Peyer's patch (tissue), 4 donors: Measurements from ENCODE around the gene CDX1. TPM values are rescaled to one million over a fixed set of nuclear protein-coding genes. Genes with fewer than 3 reads are reported as not detected.
A peak's percentile ranks its signal among the peaks of the same experiment; 100 is the strongest.

ENCODE experiments used
- DNase-seq, 3 donors: peaks; one replicate each; pipeline ENCODE4 v3.0.0-alpha.2; 2017 to 2019
- H3K27ac ChIP-seq, 4 donors: fragments of 200-600 bp; sonication (generic); one replicate each; pipeline ENCODE4 v1.5.1; 2016 to 2019
- H3K27me3 ChIP-seq, 2 donors: fragments of 200-600 bp; sonication (generic); one replicate each; pipeline ENCODE4 v1.5.1; 2019
- H3K36me3 ChIP-seq, 3 donors: fragments of 200-600 bp; sonication (generic); one replicate each; pipeline ENCODE4 v1.5.1; 2016 to 2019
- H3K4me1 ChIP-seq, 4 donors: fragments of 200-600 bp; sonication (generic); one replicate each; pipeline ENCODE4 v1.5.1; 2016 to 2019
- H3K4me3 ChIP-seq, 4 donors: fragments of 200-600 bp; sonication (generic); 1 replicate in 3 of 4; 2 replicates in 1 of 4; pipeline ENCODE4 v1.5.1; 2016 to 2019; ENCODE audit warnings: mild to moderate bottlenecking in 1 of 4
- H3K9me3 ChIP-seq, 4 donors: fragments of 200-600 bp; sonication (generic); one replicate each; pipeline ENCODE4 v1.5.1; 2016 to 2019; ENCODE audit warnings: mild to moderate bottlenecking in 1 of 4
- CTCF ChIP-seq, 6 experiments: fragments of 450-650 bp in 4 of 6; fragments of 200-600 bp in 2 of 6; sonication (generic) in 1 of 6; IDR thresholded peaks; one replicate each; pipeline ENCODE4 v1.5.1; 2017 to 2019; ENCODE audit warnings: antibody characterized with exemption in 6 of 6, mild to moderate bottlenecking in 3 of 6, moderate library complexity in 1 of 6
- POLR2A ChIP-seq, 2 donors: fragments of 450-650 bp; IDR thresholded peaks; one replicate each; pipeline ENCODE4 v1.5.1; 2017; ENCODE audit warnings: antibody characterized with exemption in 2 of 2, mild to moderate bottlenecking in 2 of 2, moderate library complexity in 2 of 2
- total RNA-seq, 4 donors: library from RNA; depleted of rRNA; stranded (reverse); fragments of >200 nt; gene quantifications; one replicate each; pipeline ENCODE4 v1.1.0, GENCODE V29; 2016

CDX1 gene
- total RNA-seq, 4 donors from 2014 or later, result 177 to 429 (median 370) TPM

- H3K27me3 ChIP-seq, result no peaks in the 10 kb centered on the region
- H3K27ac ChIP-seq, result no peak overlapping the region
- peaks cover 0 to 14% (median 5%) of the 10 kb centered on the region in 4 donors for H3K4me1 ChIP-seq
- TF ChIP-seq POLR2A (IDR thresholded peaks at IDR 0.05) (no peak), CTCF (IDR thresholded peaks at IDR 0.05) (no peak)
- no peak for DNase-seq
- H3K36me3 ChIP-seq, result peaks cover 0 to 6% (median 0%) of the 10 kb centered on the region in 3 donors
- no peaks in the 10 kb centered on the region for H3K9me3 ChIP-seq
- H3K4me3 ChIP-seq, result no peak overlapping the region
Measured at GRCh38 chr5:150204590-150204960, 38.0 kb downstream of the CDX1 start.

DNA sequence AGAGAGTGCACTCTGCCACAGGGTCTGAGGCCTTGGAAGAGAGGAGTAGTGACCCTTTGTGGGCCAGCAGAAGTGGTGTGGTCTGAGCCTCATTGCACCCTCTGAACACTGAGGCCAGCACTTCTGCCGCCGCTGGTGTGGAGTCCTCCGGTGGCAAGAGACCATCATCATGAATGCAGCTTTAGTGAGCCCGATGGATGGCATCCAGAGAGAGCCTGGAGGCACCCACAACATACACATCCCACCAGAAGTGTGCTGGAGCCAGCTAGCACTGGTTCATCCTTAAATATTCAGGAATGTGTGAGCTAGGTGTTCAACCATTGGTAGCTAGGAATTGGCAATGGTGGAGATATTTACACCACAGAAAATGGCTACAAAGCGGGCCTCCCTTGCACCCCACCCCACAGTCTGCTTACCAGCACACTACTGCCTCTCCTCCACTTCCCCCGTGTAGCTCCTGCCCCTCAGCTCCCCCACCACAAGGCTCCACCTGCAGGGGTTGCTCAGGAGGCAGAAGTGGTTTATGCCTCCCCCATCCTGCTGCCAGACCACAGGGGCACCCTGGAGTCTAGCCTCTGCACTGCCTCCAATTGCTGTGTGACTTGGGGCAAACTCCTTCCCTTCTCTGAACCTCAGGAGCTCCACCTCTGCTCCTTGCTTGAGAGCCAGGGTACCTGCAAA is 39.7 kb downstream of the CDX1 start:
- DNase-seq, result no peak
- peaks cover 0 to 30% (median 5%) of the 10 kb centered on the region in 4 donors for H3K4me1 ChIP-seq
- no peaks in the 10 kb centered on the region for H3K27me3 ChIP-seq
- no peaks in the 10 kb centered on the region for H3K9me3 ChIP-seq
- TF ChIP-seq CTCF (IDR thresholded peaks at IDR 0.05) (no peak), POLR2A (IDR thresholded peaks at IDR 0.05) (no peak)
- peaks cover 0 to 6% (median 0%) of the 10 kb centered on the region in 3 donors for H3K36me3 ChIP-seq
- H3K27ac ChIP-seq, result no peak overlapping the region
- H3K4me3 ChIP-seq, result no peak overlapping the region

- Histone ChIP-seq H3K4me1 (peaks cover 0 to 35% (median 5%) of the 10 kb centered on the region in 4 donors), H3K27me3 (no peaks in the 10 kb centered on the region), H3K4me3 (no peak overlapping the region), H3K36me3 (peaks cover 0 to 6% (median 0%) of the 10 kb centered on the region in 3 donors), H3K9me3 (no peaks in the 10 kb centered on the region), H3K27ac (no peak overlapping the region)
- TF ChIP-seq CTCF (IDR thresholded peaks at IDR 0.05) (no peak), POLR2A (IDR thresholded peaks at IDR 0.05) (no peak)
- DNase-seq, result no peak
Measured at GRCh38 chr5:150206779-150207115, 40.2 kb downstream of the CDX1 start.

DNA sequence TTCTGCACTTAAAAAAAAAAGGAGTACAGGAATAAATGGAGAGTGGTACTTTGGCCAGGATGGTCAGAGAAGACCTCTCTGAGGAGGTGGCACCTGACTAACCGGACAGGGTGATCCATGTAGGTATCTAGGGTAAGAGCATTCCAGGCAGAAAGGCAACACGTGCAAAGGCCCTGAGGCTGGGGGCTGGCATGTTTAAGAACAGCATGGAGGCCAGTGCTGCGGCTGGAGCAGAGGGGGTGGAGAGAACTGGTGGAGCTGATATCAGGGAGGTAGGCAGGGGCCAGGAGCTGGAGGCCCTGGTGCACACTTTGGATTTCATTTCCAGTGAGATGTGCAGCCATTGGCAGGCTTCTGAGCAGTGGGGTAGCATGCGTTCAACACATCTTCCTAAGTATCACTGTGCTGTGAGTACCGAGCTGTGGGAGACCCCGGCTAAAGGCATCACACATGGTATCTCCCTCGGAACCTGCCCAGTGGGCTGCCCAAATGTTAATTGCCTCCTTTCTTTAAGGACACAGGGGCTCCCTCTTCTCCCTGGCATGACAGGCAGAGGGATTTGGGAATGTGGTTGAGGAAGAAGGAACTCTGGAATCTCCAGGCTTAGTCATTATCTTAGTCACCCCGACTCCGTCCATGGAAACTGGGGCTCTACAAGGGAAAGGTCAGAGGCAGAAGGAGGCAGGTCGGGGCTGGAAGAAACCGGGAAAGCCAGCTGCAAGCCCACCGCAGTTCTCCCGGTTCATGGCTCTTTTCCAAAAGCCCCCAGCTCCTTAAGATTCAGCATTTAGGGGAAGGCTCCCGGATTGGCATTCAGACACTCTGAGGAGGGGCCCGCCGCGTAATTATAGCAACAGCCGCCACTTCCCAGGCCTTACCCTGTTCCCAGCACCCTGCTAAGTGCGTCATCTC is 41.9 kb downstream of the CDX1 start:
- H3K27me3 ChIP-seq, result no peaks in the 10 kb centered on the region
- no peaks in the 10 kb centered on the region for H3K36me3 ChIP-seq
- H3K27ac ChIP-seq, result peak overlapping the region in 3 of 4 donors; percentile 3 to 82 (median 75)
- peak in 1 of 3 donors; percentile 57 for DNase-seq
- H3K9me3 ChIP-seq, result no peaks in the 10 kb centered on the region
- H3K4me3 ChIP-seq, result peak overlapping the region in 2 of 4 donors; percentile 14 to 27
- peaks cover 0 to 41% (median 5%) of the 10 kb centered on the region in 4 donors for H3K4me1 ChIP-seq
- TF ChIP-seq POLR2A (IDR thresholded peaks at IDR 0.05) (no peak), CTCF (IDR thresholded peaks at IDR 0.05) (no peak)

DNA sequence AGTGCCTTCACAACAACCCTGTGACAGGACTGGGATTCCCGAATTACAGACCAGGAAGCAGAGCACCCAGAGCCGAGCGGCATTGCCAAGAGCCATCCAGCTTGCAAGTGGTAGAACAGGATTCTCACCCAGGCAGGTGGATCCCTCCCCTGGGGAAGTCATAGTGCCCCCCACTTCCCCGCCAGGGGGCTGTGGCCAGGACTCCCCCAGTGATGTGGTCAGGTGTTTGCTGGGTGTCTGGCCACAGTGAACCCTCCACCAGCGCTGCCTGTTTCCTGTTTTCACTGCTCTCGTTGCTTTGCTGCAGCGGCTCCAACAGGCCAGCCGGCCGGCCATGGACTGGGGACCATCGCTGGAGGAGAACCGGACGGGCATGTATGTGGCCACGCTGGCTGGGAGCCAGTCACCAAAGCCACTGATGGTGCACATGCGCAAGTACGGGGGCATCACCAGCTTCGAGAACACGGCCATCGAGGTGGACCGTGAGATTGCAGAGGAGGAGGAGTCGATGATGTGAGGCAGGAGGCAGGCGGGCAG is 42.6 kb downstream of the CDX1 start:
- TF ChIP-seq POLR2A (IDR thresholded peaks at IDR 0.05) (peak in 1 of 2 donors; percentile 41), CTCF (IDR thresholded peaks at IDR 0.05) (no peak)

More for the DNA sequence above, 42.6 kb downstream of the CDX1 start:
- H3K27ac ChIP-seq, result peak overlapping the region in 3 of 4 donors; percentile 3 to 82 (median 75)
- peaks cover 0 to 41% (median 5%) of the 10 kb centered on the region in 4 donors for H3K4me1 ChIP-seq
- H3K36me3 ChIP-seq, result no peaks in the 10 kb centered on the region
- H3K9me3 ChIP-seq, result no peaks in the 10 kb centered on the region
- H3K4me3 ChIP-seq, result peak overlapping the region in 3 of 4 donors; percentile 14 to 27 (median 15)
- DNase-seq, result peak; percentile 17 to 83 (median 74)
- H3K27me3 ChIP-seq, result no peaks in the 10 kb centered on the region
